GM18505 (cell line): ENCODE measurements around the gene LTBP2.
A peak's percentile ranks its signal among the peaks of the same experiment; 100 is the strongest.

Source experiments
- ATAC-seq: cut with Tn5 transposase; IDR thresholded peaks from one replicate; pipeline ENCODE4 v1.9.1; 2021; ENCODE audit not compliant: unreplicated experiment
- POLR2A ChIP-seq: IDR thresholded peaks from 4 replicates; pipeline ENCODE4 v1.6.1; 2011; ENCODE audit warnings: borderline replicate concordance; ENCODE audit not compliant: insufficient read depth, insufficient read length; ENCODE audit errors: extremely low read depth

The LTBP2 gene

GRCh38 chr14:74505831-74506230 lies 106.2 kb downstream of the LTBP2 start:
- no peak for ATAC-seq
- no peak for TF ChIP-seq POLR2A

- no peak for ATAC-seq
- TF ChIP-seq POLR2A, result no peak
These were observed 106.9 kb downstream of the LTBP2 start for GRCh38 chr14:74504874-74505720.

GRCh38 chr14:74504412-74504811 lies 107.6 kb downstream of the LTBP2 start:
- ATAC-seq, result no peak

GRCh38 chr14:74503938-74504335 lies 108.1 kb downstream of the LTBP2 start:
- no peak for TF ChIP-seq POLR2A
- no peak for ATAC-seq

More at GRCh38 chr14:74504412-74504811, 107.6 kb downstream of the LTBP2 start:
- TF ChIP-seq POLR2A, result no peak

GRCh38 chr14:74503291-74503937 lies 108.6 kb downstream of the LTBP2 start:
- no peak for TF ChIP-seq POLR2A
- ATAC-seq, result no peak

GRCh38 chr14:74502236-74503019 lies 109.6 kb downstream of the LTBP2 start:
- ATAC-seq, result no peak

GRCh38 chr14:74501691-74502090 lies 110.3 kb downstream of the LTBP2 start:
- ATAC-seq, result no peak
- TF ChIP-seq POLR2A, result no peak

More at GRCh38 chr14:74502236-74503019, 109.6 kb downstream of the LTBP2 start:
- no peak for TF ChIP-seq POLR2A

GRCh38 chr14:74501135-74501614 lies 110.9 kb downstream of the LTBP2 start:
- no peak for ATAC-seq

GRCh38 chr14:74500417-74501134 lies 111.5 kb downstream of the LTBP2 start:
- ATAC-seq, result no peak
- no peak for TF ChIP-seq POLR2A

More at GRCh38 chr14:74501135-74501614, 110.9 kb downstream of the LTBP2 start:
- TF ChIP-seq POLR2A, result no peak

GRCh38 chr14:74495356-74495755 lies 116.7 kb downstream of the LTBP2 start:
- ATAC-seq, result no peak
- no peak for TF ChIP-seq POLR2A

GRCh38 chr14:74493343-74494261 lies 118.4 kb downstream of the LTBP2 start, which contains the start of gene ISCA2:
Gene ISCA2, plus strand, starts transcription at chr14:74493765. Its CDS starts 10 bp downstream, at chr14:74493775.
- ATAC-seq, result peak; percentile 81
- TF ChIP-seq POLR2A, result peak; percentile 77
